Measurements from ENCODE around the gene OMP. TPM values are rescaled to one million over a fixed set of nuclear protein-coding genes. Genes with fewer than 3 reads are reported as not detected.

The OMP gene
- total RNA-seq, 1 donor from 2014 or later: not detected

- Mint-ChIP-seq H3K27me3 (ENCODE audit: unreplicated experiment) (peaks cover 18% of the 10 kb centered on the region), H3K36me3 (ENCODE audit: unreplicated experiment) (no peaks in the 10 kb centered on the region), H3K4me1 (ENCODE audit: unreplicated experiment) (peaks cover 3% of the 10 kb centered on the region), H3K27ac (ENCODE audit: unreplicated experiment) (no peak overlapping the region), H3K4me3 (ENCODE audit: unreplicated experiment) (no peak overlapping the region), H3K9me3 (ENCODE audit: unreplicated experiment) (no peaks in the 10 kb centered on the region)
- DNase-seq (ENCODE audit: extremely low spot score, unreplicated experiment): no peak
- TF ChIP-seq CTCF (IDR thresholded peaks at IDR 0.05): no peak
These were observed 47.2 kb downstream of the OMP start for GRCh38 chr11:77149716-77150392.

- DNase-seq (ENCODE audit: extremely low spot score, unreplicated experiment): no peak
- Mint-ChIP-seq H3K4me3 (ENCODE audit: unreplicated experiment) (no peak overlapping the region), H3K4me1 (ENCODE audit: unreplicated experiment) (peaks cover 3% of the 10 kb centered on the region), H3K27me3 (ENCODE audit: unreplicated experiment) (peaks cover 19% of the 10 kb centered on the region), H3K36me3 (ENCODE audit: unreplicated experiment) (no peaks in the 10 kb centered on the region), H3K27ac (ENCODE audit: unreplicated experiment) (no peak overlapping the region), H3K9me3 (ENCODE audit: unreplicated experiment) (no peaks in the 10 kb centered on the region)
- TF ChIP-seq CTCF (IDR thresholded peaks at IDR 0.05): no peak
These were observed 48.2 kb downstream of the OMP start for GRCh38 chr11:77150836-77151235.

DNA sequence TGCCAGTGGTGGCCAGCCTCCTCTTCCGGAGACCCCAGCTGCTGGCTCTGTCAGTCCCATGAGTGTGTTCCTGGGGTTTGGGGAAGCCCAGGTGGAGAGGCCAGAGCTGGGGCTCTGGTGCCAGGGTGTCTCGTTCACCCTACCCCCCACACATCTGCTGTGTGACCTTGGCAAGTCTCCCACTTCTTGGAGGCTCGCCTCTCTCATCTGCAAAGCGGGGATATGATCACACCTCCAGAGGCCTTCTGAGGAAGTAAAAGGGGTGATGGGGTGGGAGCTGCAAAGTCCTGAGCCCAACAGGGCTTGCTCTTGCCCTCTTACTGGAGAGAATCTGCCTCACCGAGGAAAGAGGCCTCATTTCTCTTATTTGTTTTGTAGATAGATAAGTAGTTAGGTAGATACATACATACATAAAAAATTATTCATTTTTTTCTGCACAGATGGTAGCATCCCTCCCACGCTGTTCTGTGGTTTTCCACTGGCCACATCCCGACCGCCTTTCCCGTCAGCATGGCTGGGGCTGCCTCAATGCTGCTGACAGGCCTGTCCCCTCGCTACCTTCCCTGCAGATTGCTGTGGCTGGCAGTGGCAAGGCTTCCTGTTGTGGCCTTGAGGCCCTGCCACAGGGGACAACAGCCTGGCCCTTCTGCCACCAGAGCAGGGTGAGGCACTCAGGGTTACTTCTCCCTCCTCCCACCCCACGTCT lies 49.3 kb downstream of the OMP start:
- no peak overlapping the region for H3K4me3 Mint-ChIP-seq (ENCODE audit: unreplicated experiment)
- H3K27me3 Mint-ChIP-seq (ENCODE audit: unreplicated experiment): peaks cover 20% of the 10 kb centered on the region
- no peaks in the 10 kb centered on the region for H3K9me3 Mint-ChIP-seq (ENCODE audit: unreplicated experiment)
- peaks cover 3% of the 10 kb centered on the region for H3K4me1 Mint-ChIP-seq (ENCODE audit: unreplicated experiment)
- no peaks in the 10 kb centered on the region for H3K36me3 Mint-ChIP-seq (ENCODE audit: unreplicated experiment)
- DNase-seq (ENCODE audit: extremely low spot score, unreplicated experiment): no peak
- no peak for TF ChIP-seq CTCF (IDR thresholded peaks at IDR 0.05)
- H3K27ac Mint-ChIP-seq (ENCODE audit: unreplicated experiment): no peak overlapping the region

DNA sequence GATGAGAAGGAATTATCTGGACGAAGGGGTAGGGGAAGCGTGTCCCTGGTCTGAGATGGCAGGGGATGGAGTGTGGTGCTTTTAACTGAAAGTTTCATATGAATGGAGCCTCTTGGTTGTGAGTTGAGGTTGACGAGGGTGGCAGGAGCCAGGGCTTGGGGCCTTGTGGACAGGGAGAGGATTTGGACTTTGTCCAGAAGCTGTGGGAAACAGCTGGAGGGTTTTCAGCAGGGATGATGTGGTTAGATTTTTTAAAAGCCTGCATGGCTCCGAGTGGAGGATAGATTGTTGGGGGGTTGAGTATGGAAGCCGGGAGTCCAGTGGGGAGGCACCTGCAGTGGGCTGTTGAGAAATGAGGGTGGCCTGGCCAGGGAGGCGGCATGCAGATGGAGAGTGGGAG lies 50.2 kb downstream of the OMP start:
- H3K27ac Mint-ChIP-seq (ENCODE audit: unreplicated experiment): no peak overlapping the region
- H3K4me1 Mint-ChIP-seq (ENCODE audit: unreplicated experiment): peaks cover 3% of the 10 kb centered on the region
- H3K36me3 Mint-ChIP-seq (ENCODE audit: unreplicated experiment): no peaks in the 10 kb centered on the region
- no peak overlapping the region for H3K4me3 Mint-ChIP-seq (ENCODE audit: unreplicated experiment)
- DNase-seq (ENCODE audit: extremely low spot score, unreplicated experiment): no peak
- H3K27me3 Mint-ChIP-seq (ENCODE audit: unreplicated experiment): peaks cover 16% of the 10 kb centered on the region
- no peaks in the 10 kb centered on the region for H3K9me3 Mint-ChIP-seq (ENCODE audit: unreplicated experiment)
- no peak for TF ChIP-seq CTCF (IDR thresholded peaks at IDR 0.05)

Other genes with a start within 250 kb of the OMP start
- gene ACER3, start 241.9 kb upstream of the OMP start, total RNA-seq: 17.4 and 17.6 TPM in 2 replicates
- gene B3GNT6, start 68.4 kb upstream of the OMP start, total RNA-seq: not detected in 2 replicates
- 12.8 TPM in 2 replicates for gene CAPN5, start 35.9 kb upstream of the OMP start, total RNA-seq
- gene MYO7A, start 25.4 kb downstream of the OMP start, total RNA-seq: 0.08 TPM in 1 of 2 replicates, not detected in the other
- gene GDPD4, start 198.8 kb downstream of the OMP start, total RNA-seq: not detected in 2 replicates